Left ventricle myocardium inferior (tissue), 1 donor: ENCODE measurements around the gene RAP1B. TPM values are rescaled to one million over a fixed set of nuclear protein-coding genes. Genes with fewer than 3 reads are reported as not detected.

Experiments used
- DNase-seq: peaks from one replicate; pipeline ENCODE4 v3.0.0-alpha.2; 2020
- H3K27ac ChIP-seq: fragments of 200-600 bp; replicated peaks from 2 replicates; pipeline ENCODE4 v1.8.0; 2021
- H3K27me3 ChIP-seq: fragments of 200-600 bp; 2 replicates; pipeline ENCODE4 v1.8.0; 2021; ENCODE audit warnings: low read depth
- H3K36me3 ChIP-seq: fragments of 200-600 bp; 2 replicates; pipeline ENCODE4 v1.8.0; 2021
- H3K4me1 ChIP-seq: fragments of 200-600 bp; 2 replicates; pipeline ENCODE4 v1.8.0; 2021
- H3K4me3 ChIP-seq: fragments of 200-600 bp; 2 replicates; pipeline ENCODE4 v1.8.0; 2021; ENCODE audit warnings: mild to moderate bottlenecking, moderate library complexity
- H3K9me3 ChIP-seq: fragments of 200-600 bp; replicated peaks from 2 replicates; pipeline ENCODE4 v1.8.0; 2021
- CTCF ChIP-seq: fragments of 200-600 bp; IDR thresholded peaks from 2 replicates; pipeline ENCODE4 v1.8.0; 2021; ENCODE audit warnings: antibody characterized with exemption, mild to moderate bottlenecking, borderline replicate concordance
- intact Hi-C: fragments of 100-400 bp; cut with micrococcal nuclease; formaldehyde crosslinking; loops from one replicate; pipeline ENCODE4 v1.11.0; 2022
- total RNA-seq: library from RNA; stranded (reverse); fragmentation: NEBNext Ultra II Directional; extraction: Animal tissue kit (Norgen Biotek cat#: 25700); gene quantifications from one replicate; pipeline ENCODE4 v1.2.1, GENCODE V29; 2021
- donor health status: DM: no; HTN: yes; CAD: no; lungs with severe emphysema.

The RAP1B gene
- total RNA-seq, 1 donor from 2014 or later: 41.5 TPM

GRCh38 chr12:68639396-68639767 lies 28.7 kb downstream of the RAP1B start:
- no peak for TF ChIP-seq CTCF
- intact Hi-C loops: no loop called here
- DNase-seq: no peak
- no peak overlapping the region for H3K27ac ChIP-seq
- H3K4me3 ChIP-seq: no peak overlapping the region
- H3K27me3 ChIP-seq: no peaks in the 10 kb centered on the region
- H3K9me3 ChIP-seq: no peaks in the 10 kb centered on the region
- H3K36me3 ChIP-seq: no peaks in the 10 kb centered on the region
- peaks cover 79% of the 10 kb centered on the region for H3K4me1 ChIP-seq

GRCh38 chr12:68641138-68641537 lies 30.4 kb downstream of the RAP1B start:
- no peak overlapping the region for H3K4me3 ChIP-seq
- H3K27ac ChIP-seq: no peak overlapping the region
- TF ChIP-seq CTCF: no peak
- intact Hi-C loops: no loop called here
- H3K27me3 ChIP-seq: no peaks in the 10 kb centered on the region
- DNase-seq: no peak
- no peaks in the 10 kb centered on the region for H3K36me3 ChIP-seq
- H3K9me3 ChIP-seq: no peaks in the 10 kb centered on the region
- peaks cover 69% of the 10 kb centered on the region for H3K4me1 ChIP-seq

- TF ChIP-seq CTCF: no peak
- peaks cover 44% of the 10 kb centered on the region for H3K4me1 ChIP-seq
- intact Hi-C loops: no loop called here
- no peak for DNase-seq
- no peaks in the 10 kb centered on the region for H3K27me3 ChIP-seq
- peaks cover 26% of the 10 kb centered on the region for H3K36me3 ChIP-seq
- no peaks in the 10 kb centered on the region for H3K9me3 ChIP-seq
- no peak overlapping the region for H3K4me3 ChIP-seq
- H3K27ac ChIP-seq: peak overlapping the region; percentile 2
Measured at GRCh38 chr12:68646484-68646883, 35.8 kb downstream of the RAP1B start.

GRCh38 chr12:68647507-68647906 lies 36.8 kb downstream of the RAP1B start:
- Histone ChIP-seq H3K27me3 (no peaks in the 10 kb centered on the region), H3K4me3 (no peak overlapping the region), H3K36me3 (peaks cover 34% of the 10 kb centered on the region), H3K4me1 (peaks cover 34% of the 10 kb centered on the region), H3K9me3 (no peaks in the 10 kb centered on the region), H3K27ac (no peak overlapping the region)
- DNase-seq: no peak
- intact Hi-C loops: no loop called here
- no peak for TF ChIP-seq CTCF

GRCh38 chr12:68648179-68648578 lies 37.5 kb downstream of the RAP1B start:
- Histone ChIP-seq H3K4me3 (no peak overlapping the region), H3K4me1 (peaks cover 34% of the 10 kb centered on the region), H3K36me3 (peaks cover 41% of the 10 kb centered on the region), H3K27ac (no peak overlapping the region), H3K27me3 (no peaks in the 10 kb centered on the region), H3K9me3 (no peaks in the 10 kb centered on the region)
- TF ChIP-seq CTCF: no peak
- no peak for DNase-seq
- intact Hi-C loops: no loop called here
